ENCODE data around the gene COMMD10.
"Not testable (repeated sequence)": the region's sequence is repeated elsewhere in the genome, so short reads cannot be mapped to it uniquely, and the experiment has no call there.

COMMD10 gene

DNA sequence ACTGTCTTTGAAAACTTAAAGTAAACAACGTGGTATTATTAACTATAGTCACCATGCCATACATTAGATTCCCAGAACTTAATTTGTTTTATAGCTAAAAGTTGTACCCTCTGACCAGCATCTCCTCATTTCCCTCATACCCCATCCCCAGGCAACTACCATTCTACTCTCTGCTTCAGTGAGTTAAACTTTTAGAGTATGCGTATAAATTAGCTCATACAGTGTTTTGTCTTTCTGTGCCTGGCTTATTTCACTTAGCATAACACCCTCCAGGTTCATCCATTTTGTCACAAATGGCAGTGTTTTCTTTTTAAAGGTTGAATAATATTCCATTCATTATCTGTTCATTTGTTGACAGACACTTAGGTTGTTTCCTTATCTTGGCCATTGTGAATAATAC is 14.2 kb downstream of the COMMD10 start:
- DNase-seq = no peak

DNA sequence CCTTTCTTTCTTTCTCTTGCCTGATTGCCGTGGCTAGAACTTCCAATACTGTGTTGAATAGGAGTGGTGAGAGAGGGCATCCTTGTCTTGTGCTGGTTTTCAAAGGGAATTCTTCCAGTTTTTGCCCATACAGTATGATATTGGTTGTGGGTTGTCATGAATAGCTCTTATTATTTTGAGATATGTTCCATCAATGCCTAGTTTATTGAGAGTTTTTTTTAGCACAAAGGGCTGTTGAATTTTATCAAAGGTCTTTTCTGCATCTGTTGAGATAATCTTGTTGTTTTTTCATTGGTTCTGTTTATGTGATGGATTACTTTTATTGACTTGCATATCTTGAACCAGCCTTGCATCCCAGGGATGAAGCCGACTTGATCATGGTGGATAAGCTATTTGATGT is 20.1 kb downstream of the COMMD10 start:
- DNase-seq = not testable (repeated sequence)

DNA sequence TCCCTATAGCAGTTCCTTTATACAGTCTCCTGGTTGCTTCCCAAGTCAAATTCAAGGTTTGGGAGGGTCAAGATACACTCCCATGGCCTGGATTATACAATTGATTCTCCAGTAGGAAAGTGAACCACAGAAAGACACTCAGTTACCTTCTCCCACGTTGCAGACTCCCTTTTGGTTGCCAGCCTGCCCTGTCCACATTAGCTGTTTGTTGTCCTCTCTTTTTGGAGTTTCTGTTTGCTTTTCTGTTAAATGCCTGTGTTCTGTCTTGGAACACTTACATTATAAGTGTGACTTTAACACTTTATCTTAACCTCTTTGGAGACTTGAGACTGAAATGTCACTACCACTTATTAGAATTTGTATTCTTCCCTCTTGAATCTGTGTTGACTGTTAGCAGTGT is 30.3 kb downstream of the COMMD10 start:
- DNase-seq = no peak

DNA sequence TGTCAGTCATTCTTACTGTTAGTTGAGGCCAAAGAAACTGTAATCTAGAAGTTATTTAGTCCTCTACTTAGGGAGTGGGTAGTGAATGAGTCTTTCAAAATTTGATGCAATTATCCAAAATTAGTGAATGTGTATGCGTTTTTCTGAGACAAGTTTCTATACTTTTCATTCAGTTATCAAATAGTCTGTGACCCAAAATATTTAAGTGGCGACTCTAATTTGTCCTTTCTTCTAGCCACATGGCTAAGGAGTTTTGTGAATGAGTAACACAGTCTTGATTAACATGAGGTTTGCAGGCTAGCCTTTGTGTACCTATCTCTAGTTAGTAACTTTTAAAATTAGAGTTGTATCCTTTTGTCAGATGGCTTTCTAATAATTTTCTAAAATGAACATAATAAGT is 45.6 kb downstream of the COMMD10 start:
- no peak for DNase-seq

DNA sequence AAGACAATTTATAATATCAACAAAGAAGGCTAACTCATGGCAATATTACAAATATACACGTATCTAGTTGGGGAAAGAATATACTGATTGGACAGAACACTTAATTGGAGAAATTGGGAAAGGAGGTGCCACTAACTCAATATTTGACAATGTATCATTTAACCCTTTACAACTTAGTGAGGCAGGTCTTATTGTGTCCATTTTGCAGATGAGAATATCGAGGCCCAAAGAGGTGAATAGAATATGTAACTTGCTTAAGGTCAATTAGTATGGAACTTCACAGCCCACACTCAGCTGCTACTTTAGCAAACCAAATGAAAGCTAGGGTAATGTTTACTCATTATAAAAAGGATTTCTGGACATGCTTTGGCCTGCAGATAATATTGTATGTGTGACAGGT is 46.2 kb downstream of the COMMD10 start:
- DNase-seq = no peak

DNA sequence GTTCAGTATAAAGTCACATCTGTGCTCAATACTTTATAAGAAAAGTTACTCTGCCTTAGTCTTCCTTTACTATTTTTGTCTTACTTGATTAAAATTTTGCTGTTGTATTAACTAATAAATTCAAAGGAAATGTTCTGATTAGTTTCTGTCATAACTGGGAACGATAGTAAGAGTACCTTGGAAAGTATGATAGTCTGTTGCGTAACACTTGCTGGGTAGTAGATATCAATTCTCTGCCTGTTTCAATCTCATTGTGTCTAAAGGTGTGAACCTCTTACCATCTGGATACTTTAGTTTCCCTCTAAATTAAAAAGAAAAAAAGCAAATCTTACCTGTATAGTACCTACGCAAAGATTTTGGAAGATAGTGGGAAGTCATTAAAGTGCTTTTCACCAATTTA is 48.5 kb downstream of the COMMD10 start:
- DNase-seq = no peak

DNA sequence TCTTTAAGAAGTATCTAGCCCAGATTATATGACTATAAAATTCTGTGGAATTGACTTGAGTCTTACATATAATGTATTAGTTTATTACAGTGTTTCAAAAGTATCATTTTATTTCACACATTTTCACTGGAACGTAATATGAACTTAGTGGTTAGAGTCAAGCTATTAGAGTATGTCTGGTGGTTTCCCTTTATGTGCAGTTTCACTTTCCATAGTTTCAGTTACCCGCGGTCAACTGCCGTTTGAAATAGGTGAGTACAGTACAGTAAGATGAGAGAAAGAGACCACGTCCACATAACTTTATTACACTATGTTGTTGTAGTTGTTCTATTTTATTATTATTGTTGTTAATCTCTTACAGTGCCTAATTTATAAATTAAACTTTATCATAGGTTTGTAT is 50.5 kb downstream of the COMMD10 start:
- no peak for DNase-seq

DNA sequence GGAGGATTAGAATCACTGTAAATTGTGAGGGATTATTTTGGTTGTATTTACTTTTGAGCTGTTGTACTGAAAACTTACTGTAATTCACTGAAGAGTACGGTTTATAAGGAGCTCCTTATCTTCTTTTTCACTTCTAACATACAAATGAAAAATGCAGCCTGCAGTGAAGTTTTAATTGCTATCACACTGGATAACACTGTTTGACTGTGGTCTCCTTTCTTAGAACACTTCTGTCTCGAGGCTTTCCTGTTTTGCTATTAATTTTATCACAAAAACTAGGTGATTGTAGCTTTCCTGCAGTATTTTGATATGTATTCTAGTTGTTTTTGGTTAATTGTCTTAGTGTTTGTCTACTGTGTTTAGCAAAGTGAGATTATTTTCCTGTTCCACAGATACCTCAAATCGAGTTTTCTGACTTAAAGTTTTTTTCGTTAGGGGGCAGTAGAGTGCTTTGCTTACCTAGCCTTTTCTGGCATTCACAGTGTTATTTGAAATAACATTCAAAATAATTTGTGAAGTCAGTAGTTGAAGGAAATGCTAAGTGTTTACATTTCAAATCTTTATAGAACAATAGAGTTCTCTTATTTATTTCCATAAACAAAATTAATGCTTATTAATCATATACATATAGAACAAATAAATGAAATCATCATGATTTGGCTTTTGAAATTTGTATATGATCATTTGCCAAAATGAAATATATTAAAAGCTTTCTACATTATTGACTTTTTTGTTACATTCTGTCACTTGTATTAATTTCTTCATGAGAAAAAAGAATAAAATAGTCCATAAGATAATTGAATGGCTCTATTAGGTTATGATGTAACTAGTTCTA is 52.9 kb downstream of the COMMD10 start:
- DNase-seq = no peak

DNA sequence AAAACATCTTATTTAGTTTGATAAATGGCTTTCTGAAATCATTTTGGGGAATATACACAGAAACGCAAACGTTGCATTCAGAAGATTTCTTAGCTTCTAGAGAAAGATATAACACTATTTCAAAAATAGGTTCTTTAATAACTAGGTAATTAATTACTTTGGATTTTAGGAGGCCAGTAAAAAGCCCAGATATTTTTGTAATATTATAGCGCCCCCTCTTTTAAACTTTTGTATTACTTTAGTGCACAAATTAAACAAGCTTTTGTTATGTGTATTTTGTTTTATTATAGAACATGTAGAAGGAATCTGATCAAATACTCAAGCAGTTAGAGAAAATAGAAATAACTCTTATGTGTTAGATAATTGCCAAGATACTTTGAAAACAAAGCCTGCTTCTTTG is 57.7 kb downstream of the COMMD10 start:
- DNase-seq = no peak

DNA sequence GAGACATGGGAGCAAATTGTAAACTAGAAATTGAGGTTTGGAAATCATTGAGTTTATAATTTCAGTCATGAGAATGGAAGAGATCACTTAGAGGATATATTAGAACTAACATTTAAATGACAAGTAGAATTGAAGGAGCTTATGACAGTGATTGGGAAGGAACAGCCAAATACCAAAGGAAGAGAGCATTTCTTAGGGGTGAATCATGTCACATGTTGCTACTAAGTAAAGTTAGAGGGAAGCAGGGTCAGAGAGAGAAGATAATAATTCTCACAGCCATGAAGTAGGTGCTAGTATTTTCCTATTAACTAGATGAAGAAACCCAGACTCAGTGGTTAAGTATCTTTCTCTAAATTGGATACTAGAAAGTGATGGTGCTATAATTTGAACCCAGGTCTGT is 59.3 kb downstream of the COMMD10 start:
- no peak for DNase-seq

DNA sequence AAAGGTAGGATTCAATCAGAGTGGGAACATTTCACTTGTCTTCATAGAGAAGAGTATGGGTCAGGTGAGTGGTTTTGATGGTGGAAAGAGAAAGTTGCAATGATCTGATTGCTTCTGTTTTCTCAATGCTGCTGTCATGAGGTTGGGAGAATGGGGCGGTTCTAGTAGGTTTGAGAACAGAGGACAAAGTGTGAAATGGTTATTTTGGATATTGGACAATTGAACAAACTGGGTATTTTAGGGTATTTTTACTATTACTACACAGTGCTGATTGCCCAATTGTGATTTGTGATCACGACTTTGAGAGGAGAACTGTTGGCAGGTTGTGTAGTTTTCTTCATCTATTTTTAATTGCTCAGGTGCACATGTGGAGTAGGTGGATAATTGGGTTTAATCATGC is 60.2 kb downstream of the COMMD10 start:
- DNase-seq = no peak

DNA sequence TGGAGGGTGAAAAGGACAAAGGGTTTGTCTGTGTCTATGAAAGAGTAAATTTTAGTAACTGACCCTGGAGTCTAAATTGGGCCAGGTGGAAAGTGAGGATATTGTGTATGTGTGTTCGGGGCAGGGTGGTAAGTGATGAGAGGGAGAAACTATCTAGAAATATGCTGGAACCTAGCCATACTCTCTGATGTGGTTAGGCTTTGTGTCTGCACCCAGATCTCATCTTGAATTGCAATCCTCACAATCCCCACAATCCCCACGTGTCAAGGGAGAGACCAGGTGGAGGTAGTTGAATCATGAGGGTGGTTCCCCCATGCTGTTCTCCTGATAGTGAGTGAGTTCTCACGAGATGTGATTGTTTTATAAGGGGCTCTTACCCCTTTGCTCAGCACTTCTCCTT is 60.6 kb downstream of the COMMD10 start:
- DNase-seq = no peak

DNA sequence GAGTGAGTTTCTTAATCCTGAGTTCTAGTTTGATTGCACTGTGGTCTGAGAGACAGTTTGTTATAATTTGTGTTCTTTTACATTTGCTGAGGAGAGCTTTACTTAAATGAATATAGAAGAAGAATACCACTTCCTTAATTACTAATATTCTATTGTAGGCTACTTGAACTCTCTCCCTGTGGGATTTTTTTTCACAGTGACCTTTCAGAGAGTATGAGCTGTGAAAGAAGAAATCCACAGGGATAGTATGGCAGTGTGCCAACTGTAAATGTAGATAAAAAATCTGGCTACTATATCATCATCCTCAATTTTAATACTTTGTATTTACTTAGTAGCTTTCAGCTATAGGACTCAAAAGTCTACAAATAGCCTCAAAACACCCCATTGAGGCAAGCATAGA is 67.3 kb downstream of the COMMD10 start:
- no peak for DNase-seq

DNA sequence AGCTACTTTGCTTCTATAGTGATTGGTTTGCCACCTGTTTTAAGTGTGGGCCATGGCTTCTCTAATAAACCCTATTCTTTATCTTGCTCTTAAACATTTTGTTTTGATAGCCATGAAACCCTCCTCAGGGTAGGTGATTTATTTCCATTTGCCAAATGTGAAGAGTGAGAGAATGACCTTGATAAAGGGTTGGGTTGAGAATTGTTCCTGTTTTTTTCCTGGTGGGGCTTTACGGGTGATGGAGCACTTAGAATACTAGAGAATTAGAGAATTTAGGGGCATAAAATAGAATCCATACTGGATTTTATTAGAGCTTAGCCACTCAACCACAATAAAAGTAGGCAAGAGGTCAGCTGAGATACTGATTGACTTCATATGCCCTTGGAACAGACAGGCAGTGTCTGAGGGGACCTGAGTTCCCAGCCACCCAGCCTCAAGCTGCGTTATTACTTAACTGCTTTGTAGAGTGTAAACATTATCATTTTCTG is 68.9 kb downstream of the COMMD10 start:
- no peak for DNase-seq

DNA sequence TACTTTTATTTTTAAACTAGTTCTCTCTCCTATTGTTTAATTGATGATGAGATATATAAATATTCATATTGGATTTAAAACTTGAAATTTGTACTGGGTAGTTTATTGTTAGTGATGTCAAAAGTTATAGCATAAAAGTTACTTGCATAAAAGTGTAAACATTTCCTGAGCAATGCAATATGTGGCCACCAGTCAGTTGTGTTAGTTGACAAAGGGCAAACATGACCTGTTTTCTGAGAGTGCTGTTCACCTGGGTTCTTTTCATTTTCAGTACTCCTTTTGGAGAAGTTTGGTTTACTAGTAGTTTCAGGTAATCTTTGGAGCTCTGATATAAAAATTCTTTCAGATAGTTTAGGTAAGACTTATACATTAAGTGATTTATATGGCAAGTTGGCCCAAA is 69.4 kb downstream of the COMMD10 start:
- no peak for DNase-seq

DNA sequence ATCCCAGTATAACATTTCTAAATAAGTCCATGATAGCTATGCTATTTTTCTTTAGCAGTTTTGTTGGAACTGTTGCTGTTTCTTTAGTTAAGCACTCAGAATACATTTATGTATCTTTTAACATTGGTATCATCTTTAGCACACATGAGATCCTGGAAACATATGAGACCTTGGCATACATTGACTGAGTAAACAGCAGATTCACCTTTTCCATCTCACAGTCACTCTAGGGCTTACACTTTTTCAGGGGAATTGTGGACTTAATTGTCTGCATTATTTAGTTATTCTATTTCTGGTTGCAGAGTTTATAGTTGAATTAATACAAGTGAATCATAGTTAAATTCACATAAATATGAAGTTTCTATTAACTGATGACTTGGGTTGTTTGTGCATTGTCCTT is 70.1 kb downstream of the COMMD10 start:
- DNase-seq = no peak

DNA sequence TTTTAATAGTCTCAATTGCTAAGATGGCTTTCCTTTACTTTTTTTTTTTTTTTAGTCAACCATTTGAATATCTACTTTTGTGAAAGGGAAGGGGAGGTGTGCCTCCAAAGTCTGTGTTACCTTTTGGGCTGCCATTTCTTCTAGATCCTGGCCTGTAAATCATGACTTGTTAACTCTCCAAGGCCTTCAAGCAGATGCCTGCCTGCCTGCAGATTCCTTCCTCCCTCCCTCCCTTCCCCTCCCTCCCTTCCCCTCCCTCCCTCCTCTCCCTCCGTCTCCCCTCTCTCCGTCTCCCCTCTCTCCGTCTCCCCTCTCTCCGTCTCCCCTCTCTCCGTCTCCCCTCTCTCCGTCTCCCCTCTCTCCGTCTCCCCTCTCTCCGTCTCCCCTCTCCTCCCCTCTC is 73.1 kb downstream of the COMMD10 start:
- no peak for DNase-seq

DNA sequence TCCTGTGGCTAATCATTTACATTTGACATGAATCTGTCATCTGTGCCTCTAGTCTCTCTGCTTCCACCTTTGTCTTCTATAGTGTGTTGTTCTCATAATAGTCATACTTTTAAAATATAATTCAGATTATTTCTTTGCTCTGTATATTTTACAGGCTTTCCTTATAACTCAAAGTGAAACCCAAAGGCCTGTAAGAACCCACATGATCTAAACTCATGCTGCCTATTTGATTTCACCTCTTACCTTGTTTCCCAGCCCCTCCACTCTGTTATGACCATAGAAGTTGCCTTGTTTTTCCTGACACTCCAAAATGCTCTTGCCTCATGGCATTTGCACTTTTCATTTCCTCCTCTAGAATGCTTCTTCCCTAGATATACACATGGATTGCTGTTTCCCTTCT is 74.2 kb downstream of the COMMD10 start:
- DNase-seq = no peak

DNA sequence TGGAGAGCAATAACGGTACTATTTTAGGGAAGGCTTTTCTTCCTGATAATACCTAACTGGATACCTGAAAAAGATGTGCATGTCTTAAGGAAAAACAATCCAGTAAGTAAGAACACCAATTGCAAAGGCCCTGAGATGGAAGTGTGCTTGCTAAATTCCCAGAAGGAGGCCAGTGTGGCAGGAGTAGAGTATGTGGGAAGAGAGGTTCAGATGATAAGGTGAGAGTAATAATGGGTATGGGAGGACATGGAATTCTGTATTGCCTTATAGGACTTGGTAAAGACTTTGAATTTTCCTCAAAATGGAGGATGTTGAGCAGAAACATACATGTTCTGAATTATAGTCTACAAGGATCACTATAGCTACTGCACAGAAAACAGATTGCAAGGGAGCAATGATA is 89.3 kb downstream of the COMMD10 start:
- DNase-seq = no peak

DNA sequence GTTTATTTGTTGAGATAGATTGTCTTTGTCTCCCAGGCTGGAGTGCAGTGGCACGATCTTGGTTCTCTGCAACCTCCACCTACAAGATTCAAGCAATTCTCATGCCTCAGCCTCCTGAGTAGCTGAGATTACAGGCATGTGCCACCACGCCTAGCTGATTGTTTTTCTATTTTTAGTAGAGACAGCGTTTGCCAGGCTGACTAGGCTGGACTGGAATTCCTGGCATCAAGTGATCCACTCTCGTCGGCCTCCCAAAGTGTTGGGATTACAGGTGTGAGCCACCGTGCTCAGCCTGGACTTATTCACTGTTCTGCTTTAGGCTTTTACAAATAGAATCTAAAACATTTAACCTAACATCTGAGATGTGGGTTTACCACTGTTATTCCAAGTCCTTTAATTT is 91.3 kb downstream of the COMMD10 start:
- no peak for DNase-seq

DNA sequence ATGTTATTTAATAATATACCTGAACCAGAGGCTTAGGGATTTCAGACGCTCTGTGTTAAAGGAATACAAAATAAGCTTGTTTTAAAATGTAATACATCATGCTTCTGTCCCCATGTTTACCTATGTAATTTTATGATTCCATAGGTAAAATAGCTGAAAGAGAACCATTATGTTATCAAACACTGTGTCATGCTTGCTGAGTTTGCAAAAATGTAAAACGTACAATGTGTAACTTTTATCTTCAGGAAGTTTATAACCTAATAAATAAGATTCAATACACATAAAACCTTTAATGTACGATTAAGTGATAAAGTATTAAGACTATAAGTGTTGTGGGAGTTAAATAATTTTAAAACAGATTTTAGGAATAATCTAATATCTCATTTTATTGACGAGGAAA is 94.1 kb downstream of the COMMD10 start:
- DNase-seq = no peak

DNA sequence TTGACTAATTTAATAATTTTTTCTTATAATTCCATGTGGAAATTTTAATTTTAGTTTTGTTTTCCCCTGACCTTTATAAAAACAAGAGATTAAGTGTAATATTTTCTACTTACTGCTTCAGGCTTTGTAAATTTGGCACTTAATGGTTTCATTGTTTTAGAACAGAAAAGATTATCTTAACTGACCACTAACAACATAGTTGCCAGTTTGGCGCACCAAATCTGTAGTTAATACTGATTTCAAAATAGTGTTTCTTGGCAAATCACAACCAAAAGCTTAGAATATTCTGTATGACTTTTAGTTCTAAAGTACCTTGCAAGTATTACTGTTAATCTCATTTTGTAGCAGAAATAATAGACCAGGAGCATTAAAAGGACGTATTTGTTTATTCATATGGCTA is 124.3 kb downstream of the COMMD10 start:
- DNase-seq = no peak

DNA sequence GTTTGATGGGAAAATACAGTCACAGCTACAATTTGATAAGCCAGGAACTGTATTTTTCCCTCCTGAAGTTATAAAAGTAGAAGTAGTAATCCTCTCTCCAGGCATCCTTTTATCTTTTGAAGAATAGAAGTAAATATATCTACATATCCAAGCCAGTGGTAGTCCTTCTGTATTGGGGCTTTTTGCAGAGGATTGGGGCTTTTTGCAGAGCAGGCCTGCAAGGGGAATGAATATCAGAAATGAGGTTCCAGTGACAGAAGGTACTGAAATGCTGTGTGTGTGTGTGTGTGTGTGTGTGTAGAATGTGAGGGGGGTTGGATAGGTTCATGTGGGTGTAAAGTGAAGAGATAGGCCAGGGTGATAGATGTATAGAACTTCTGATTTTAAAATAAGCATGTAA is 127.4 kb downstream of the COMMD10 start:
- no peak for DNase-seq

DNA sequence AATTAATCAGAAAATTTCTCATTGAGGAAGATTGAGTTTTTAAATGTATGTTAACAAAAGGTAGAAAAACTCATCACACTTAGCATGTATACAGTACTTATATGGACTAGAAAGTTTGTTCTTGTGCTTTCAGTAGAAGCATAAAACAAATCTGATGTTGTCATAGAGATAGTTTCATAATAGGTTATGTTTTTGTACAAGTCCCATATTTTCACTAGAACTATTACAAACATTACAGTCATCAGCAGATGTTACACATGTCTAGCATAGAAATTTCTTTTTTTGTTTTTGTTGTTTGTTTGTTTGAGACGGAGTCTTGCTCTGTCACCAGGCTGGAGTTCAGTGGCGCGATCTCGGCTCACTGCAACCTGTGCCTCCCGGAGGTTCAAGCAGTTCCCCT is 131.4 kb downstream of the COMMD10 start:
- DNase-seq = no peak

DNA sequence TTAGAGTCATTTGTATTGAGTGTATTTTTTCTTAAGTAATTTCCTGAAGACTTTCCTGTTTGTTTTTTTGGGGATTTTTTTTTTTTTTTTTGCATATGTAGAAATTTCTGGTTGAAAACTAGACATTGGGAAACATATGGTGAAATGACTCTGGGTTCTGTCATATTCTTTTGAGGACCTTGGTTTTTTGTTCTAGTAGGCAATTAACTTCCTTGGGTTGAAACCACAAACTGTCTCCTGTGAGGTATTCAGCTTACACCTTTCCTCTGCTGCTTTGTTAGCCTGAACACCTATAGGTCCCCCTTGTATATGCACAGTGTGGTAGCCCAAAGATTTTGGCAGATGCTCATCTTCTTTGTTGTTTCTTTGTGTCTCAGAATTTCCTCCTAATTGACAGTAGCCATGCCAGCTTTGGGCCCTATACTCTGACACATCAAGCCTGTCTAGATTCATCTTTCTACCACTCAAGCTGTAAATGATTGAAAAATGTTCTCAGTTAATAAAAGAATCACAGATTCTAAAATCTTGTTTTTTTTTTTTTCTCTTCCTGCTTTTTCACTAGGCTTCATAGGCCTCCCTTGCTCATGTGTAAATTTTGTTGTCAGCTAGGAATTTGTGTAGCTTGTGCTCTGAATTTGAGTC is 140.6 kb downstream of the COMMD10 start:
- no peak for DNase-seq

Data from 8988T (cell line).